Stimulated activated CD4-positive, alpha-beta T cell treated with anti-CD3 and anti-CD28 coated beads, Interleukin-12 subunit alpha, Interleukin-12 subunit beta, amount 100 ng/mL, for 48 hours (primary cell): ENCODE results near the gene RPUSD1.
"Not testable (repeated sequence)": the region's sequence is repeated elsewhere in the genome, so short reads cannot be mapped to it uniquely, and the experiment has no call there.

ENCODE experiments used
- DNase-seq, 3 donors: peaks; one replicate each; pipeline ENCODE4 v3.0.0-alpha.2; 2020; ENCODE audit warnings: low read depth in 2 of 3, low spot score in 1 of 3

RPUSD1 gene

DNA sequence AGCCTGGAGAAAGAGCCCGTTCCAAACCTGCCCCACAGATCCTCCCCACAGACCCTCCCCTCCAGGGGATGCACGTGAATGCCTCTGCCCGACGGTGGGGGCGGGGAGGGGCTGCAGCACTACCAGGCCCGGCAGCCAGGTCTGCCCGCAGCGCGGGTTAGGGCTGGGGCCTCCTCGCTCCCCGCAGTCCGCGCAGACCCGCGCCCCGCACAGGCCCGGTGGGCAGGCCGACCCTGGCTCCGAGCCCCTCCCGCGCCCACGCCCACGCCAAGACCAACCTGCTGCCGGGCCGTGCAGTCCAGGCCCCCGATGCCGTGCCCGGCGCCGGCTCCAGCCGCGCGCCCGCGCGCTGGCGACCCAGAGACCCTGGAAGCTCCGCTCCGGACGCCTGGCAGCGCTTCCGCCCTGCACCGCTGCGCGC, at the start of gene RPUSD1:
TSS of gene RPUSD1 (minus strand) at position 404 of the 421 bp plus-strand sequence. CDS start 644 bp downstream, outside the sequence.
- no peak for DNase-seq

DNA sequence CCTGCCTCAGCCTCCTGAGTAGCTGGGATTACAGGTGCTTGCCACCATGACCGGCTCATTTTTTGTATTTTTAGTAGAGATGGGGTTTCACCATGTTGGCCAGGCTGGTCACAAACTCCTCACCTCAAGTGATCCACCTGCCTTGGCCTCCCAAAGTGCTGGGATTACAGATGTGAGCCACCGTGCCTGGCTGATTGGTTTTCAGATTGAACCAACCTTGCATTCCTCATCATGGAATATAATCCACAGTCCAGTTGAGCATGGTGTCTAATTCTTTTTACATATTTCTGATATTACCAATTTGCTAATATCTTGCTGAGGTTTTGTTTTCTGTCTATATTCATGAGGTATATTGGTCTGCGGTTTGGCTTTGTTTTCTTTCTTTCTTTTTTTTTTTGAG, 48.6 kb upstream of the RPUSD1 start:
- not testable (repeated sequence) for DNase-seq

- no peak for DNase-seq
Observed at GRCh38 chr16:836221-836620, 48.0 kb upstream of the RPUSD1 start.

- DNase-seq: no peak
Observed at GRCh38 chr16:835373-835772, 47.2 kb upstream of the RPUSD1 start.

DNA sequence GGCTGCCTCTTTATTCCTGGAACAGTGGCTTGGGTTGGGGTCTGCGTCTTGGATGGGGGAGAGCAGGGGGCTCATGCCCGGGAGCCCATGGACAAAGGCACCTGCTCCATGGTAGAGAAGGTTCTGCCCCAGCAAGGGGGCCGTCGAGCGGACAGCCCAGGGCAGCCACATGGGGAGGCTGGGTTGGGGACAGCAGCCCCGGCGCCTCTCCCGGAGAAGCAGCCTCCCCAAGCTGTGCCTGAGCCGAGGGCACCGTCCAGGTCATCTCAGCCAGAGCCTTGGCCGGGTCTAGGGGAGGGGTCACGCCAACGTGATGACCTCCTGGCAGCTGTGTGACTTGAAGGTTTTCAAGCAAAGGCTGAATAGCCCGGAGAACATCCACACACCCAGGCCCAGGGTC, 45.2 kb upstream of the RPUSD1 start:
- DNase-seq: no peak

GRCh38 chr16:832652-833336, 44.6 kb upstream of the RPUSD1 start:
- no peak for DNase-seq

GRCh38 chr16:831571-832413, 43.6 kb upstream of the RPUSD1 start:
- DNase-seq: no peak

DNA sequence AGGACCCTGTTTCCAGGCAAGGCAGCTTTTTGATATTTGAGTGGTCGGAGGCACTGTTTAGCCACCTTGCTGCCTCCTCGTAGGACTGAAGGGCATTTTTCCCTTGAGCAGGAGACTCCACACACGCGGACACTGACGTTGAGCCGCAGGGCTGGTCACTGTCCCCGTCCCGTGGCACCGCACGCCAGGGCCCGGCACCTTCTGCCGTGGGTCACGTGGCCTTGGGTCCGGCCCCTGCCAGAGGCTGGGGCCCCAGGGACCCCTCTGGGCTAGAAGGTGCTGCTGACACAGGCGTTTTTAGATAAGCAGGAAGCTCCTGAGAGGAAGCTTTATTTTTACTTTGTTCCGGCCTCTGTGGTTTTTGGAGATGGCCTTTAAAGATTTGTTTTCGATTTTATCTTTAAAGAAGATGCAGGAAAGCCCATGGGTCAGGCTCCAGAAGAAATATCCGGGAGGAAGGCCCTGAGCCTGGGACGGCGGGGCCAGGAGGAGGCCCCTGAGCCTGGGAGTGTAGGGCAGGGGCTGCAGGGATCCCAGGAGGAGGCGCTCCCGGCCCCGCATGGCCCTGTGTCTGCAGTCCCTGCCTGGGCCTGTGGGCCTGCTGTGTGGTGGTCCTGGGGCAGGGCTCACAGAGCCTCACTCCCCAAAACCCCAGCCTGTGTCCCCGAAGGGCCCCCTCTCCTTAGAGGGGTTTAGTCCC, 42.8 kb upstream of the RPUSD1 start:
- DNase-seq: no peak

DNA sequence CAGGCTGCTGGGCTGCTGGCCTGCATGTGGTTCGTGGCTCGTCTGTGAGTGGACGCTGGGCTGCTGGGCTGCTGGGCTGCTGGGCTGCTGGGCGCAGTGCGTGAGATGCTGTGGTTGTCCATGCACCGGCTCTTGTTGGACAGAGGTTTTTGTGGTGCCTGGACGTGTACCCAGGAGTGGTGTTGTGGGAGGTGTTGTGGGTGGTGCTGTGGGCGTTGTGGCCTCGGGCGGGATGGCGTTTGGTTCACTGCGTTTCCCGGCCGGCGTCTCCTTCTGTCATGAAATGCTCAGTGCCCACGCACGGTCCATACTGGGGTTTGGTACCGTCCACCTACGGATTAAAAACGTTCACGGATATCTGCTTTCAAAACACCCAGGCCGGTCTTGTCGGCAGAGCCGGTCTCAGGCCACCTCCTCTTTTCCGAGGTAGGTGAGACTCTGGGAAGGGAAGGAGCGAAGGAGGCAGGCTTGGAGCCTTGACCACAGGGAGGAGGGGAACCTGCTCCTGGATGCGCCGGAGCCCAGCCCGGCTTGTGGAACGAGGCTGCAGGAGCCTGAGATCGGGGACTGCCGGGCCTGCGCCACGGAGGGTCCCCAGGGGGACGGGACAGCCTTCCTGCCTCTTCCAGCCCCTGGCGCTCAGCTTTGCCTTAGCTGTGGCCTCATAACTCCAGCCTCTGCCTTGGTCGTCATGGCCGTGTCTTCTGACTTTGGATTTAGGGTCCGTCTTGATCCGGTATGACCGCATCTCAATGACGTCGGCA, 42.1 kb upstream of the RPUSD1 start:
- DNase-seq: no peak

DNA sequence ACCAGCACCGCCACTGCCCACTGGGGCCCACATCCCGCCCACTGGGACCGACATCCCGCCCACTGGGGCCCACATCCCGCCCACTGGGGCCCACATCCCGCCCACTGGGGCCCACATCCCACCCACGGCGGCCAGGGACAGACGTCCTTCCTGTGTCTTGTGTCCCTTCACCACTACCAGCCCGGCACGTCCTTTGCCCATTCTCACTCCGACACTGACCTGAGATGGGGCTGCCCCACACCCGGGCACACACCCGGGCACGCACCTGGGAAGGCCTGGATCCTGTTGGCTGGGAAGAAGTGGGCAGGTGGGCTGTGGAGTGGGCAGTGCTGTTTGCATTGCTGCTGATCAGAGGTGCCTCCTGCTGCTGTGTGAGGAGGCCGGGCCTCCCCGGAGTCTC, 40.7 kb upstream of the RPUSD1 start:
- DNase-seq: no peak

GRCh38 chr16:827513-827912, 39.3 kb upstream of the RPUSD1 start:
- no peak for DNase-seq

DNA sequence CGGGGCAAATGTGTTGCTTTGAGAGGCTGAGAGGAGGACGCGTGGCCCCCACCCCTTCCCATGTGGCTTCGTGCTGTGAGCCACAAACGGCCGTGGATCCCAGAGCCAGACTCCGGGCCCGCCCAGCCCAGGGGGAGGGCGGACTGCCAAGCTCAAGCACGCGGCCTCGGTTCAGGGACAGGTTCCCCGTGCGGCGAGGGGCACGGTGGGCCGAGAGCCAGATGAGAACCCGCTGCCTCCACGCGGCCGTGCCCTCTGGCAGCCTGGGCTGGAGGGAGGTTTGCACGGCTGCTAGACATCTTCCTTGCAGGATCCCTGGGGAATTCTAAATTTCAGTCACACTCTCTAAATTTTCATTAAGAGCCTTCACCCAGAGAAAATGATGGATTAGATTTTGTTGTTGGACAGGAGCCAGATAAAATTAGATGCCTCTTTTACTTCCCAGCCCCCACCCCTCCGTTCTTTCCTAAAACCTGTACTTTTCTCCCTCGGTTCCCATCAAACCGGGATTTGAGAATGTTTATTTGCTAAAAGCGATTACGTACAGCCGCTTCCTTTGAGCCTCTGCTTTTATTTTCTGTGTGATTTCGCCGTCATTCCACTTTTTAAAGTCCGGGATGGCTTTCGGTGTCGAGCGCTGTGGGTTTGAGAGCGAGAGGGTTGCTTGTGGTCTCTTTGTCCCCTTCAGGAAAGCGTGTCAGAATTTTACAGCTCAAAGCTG, 37.3 kb upstream of the RPUSD1 start:
- no peak for DNase-seq

DNA sequence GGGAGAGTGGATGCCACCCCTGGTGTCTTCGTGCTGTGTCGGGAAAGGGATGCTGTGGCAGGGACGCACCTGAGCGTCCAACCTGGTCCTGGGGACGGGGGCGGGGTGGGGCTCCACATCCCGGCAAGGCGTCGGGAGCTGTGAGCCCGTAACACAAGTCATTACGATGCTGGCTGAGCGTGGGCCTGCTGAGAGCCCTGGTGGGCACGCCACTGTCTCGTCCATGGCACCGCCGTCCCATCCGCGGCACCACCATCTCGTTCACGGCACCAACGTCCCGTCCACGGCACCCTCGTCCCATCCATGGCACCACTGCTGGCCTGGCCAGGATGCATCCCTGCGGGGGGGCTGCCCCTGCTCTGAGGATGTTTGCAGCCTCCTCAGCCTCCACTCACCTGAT, 36.4 kb upstream of the RPUSD1 start:
- DNase-seq: no peak

GRCh38 chr16:824194-824593, 36.0 kb upstream of the RPUSD1 start:
- no peak for DNase-seq

GRCh38 chr16:822909-823297, 34.7 kb upstream of the RPUSD1 start:
- no peak for DNase-seq

GRCh38 chr16:822174-822908, 34.2 kb upstream of the RPUSD1 start:
- DNase-seq: no peak

GRCh38 chr16:821751-822150, 33.6 kb upstream of the RPUSD1 start:
- no peak for DNase-seq

DNA sequence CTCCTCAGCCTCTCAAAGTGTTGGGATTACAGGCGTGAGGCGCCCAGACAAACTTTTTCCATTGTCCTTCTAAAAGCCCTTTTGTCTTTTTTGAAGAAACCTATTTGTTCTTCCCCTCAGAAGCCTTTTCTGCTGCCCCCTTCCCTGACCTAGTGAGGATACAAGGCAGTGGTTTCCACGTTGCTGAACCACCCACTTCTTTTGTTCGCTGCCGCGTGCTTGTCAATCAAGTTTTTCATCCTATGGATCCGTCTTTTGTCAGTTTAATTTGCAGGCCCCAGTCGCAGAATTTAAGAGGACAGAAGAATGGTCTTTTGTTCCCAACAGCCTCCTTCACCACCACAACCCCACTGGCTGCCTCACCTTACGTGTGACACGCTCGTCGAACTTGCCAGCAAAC, 32.6 kb upstream of the RPUSD1 start:
- DNase-seq: no peak

- not testable (repeated sequence) for DNase-seq
Observed at GRCh38 chr16:820044-820408, 31.8 kb upstream of the RPUSD1 start.
